Neural cell (in vitro differentiated cells): ENCODE data around the gene CIB4.

Experiments
- POLR2AphosphoS5 ChIP-seq: IDR thresholded peaks from 2 replicates; pipeline ENCODE4 v1.6.1; 2012
- RAD21 ChIP-seq: fragments of 450-650 bp; conservative IDR thresholded peaks from 2 replicates; pipeline ENCODE4 v1.6.1; 2014; ENCODE audit warnings: antibody characterized with exemption, mild to moderate bottlenecking, moderate library complexity

DNA sequence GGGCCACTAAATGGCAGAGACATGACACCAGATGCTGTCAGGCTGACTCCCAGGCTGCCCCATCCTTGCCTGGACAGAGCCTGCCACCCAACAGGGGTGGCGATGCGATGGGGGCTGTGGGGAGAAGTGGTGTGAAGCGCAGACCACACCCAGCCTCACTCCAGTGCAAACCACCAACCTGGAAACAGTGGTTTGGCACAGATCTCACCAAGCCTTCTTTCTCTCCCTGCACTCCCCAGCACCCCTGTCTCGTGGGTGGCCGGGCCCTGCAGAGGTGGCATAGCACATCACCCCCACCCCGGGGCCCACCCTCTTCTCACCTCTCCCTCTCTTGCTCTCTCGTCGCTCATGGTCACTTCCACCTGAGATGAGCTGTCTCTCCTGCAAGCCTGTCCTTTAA is 32.6 kb downstream of the CIB4 start:
- TF ChIP-seq POLR2AphosphoS5 = no peak
- TF ChIP-seq RAD21 = no peak
